ENCODE results near the gene CDH24. TPM values are rescaled to one million over a fixed set of nuclear protein-coding genes. Genes with fewer than 3 reads are reported as not detected.

CDH24 gene
- total and polyA plus RNA-seq, 2 of the 8 experiments (the other 6 are each of a cell fraction or from before 2014, with no cell fraction given) = 18.1 to 27.6 TPM

- TF ChIP-seq CHD7 (IDR thresholded peaks at IDR 0.05; ENCODE audit: insufficient replicate concordance, low read length) = no peak
- no peak for TF ChIP-seq SIX5 (IDR thresholded peaks at IDR 0.05; ENCODE audit: low read depth, low read length)
- no peak for TF ChIP-seq EGR1 (IDR thresholded peaks at IDR 0.05; ENCODE audit: borderline replicate concordance, low read depth, low read length)
- no peak for TF ChIP-seq HDAC2 (IDR thresholded peaks at IDR 0.05; ENCODE audit: borderline replicate concordance in 1 of 2, low read depth in 2 of 2, low read length in 2 of 2)
- no peak for TF ChIP-seq POLR2A (IDR thresholded peaks at IDR 0.05; ENCODE audit: control extremely low read depth in 1 of 2, low read depth in 2 of 2, low read length in 2 of 2)
- no peak for TF ChIP-seq MAX (IDR thresholded peaks at IDR 0.05)
- no peak for TF ChIP-seq ZNF274 (IDR thresholded peaks at IDR 0.05; ENCODE audit: borderline replicate concordance, extremely low read depth, low read length)
- no peak for TF ChIP-seq ASH2L (IDR thresholded peaks at IDR 0.05; ENCODE audit: low read length)
- no peak for TF ChIP-seq JUND (IDR thresholded peaks at IDR 0.05; ENCODE audit: low read length)
- TF ChIP-seq GABPA (IDR thresholded peaks at IDR 0.05; ENCODE audit: borderline replicate concordance, insufficient read depth, low read length) = no peak
Measured at GRCh38 chr14:22998329-22999012, 58.8 kb downstream of the CDH24 start (continued).

Data from H1 (cell line).